PFSK-1 (cell line): Measurements from ENCODE around the gene CLMN.

Experiments used
- FOXP2 ChIP-seq: optimal IDR thresholded peaks from 2 replicates; pipeline ENCODE3; 2011; ENCODE audit warnings: borderline replicate concordance, control low read depth, inconsistent platforms; ENCODE audit not compliant: insufficient read depth; ENCODE audit errors: extremely low read length, extremely low read depth
- POLR2AphosphoS5 ChIP-seq: IDR thresholded peaks from 2 replicates; pipeline ENCODE4 v1.6.1; 2012; ENCODE audit warnings: low read depth, mild to moderate bottlenecking, control low read depth, low read length, moderate library complexity
- REST ChIP-seq, 2 experiments: IDR thresholded peaks; 2 replicates each; pipeline versions ENCODE4 v1.6.1 to v1.8.0; 2011 to 2012; ENCODE audit warnings: low read depth in 2 of 2, low read length in 2 of 2, control low read depth in 1 of 2, inconsistent platforms in 1 of 2, mild to moderate bottlenecking in 1 of 2, moderate library complexity in 1 of 2; ENCODE audit not compliant: insufficient read depth in 1 of 2
- SIN3A ChIP-seq: IDR thresholded peaks from 2 replicates; pipeline ENCODE4 v1.6.1; 2012; ENCODE audit warnings: mild to moderate bottlenecking, low read length, moderate library complexity, borderline replicate concordance; ENCODE audit not compliant: insufficient read depth
- TAF1 ChIP-seq: IDR thresholded peaks from 2 replicates; pipeline ENCODE4 v1.6.1; 2012; ENCODE audit warnings: low read length, control low read depth, borderline replicate concordance; ENCODE audit not compliant: insufficient read depth

- TF ChIP-seq TAF1 (no peak), REST (IDR thresholded peaks at IDR 0.05; ENCODE audit: insufficient read depth in 1 of 2, low read depth in 2 of 2, low read length in 2 of 2) (no peak), POLR2AphosphoS5 (no peak), SIN3A (no peak), FOXP2 (no peak)
Observed at GRCh38 chr14:95252219-95252618, 67.5 kb downstream of the CLMN start.
